Adrenal gland (tissue), 5 donors: Measurements from ENCODE around the gene AHCYL1.

ENCODE experiments used
- POLR2A ChIP-seq, 2 donors: fragments of 450-650 bp; IDR thresholded peaks; one replicate each; pipeline ENCODE4 v1.6.1; 2017; ENCODE audit warnings: antibody characterized with exemption in 2 of 2, mild to moderate bottlenecking in 2 of 2, moderate library complexity in 1 of 2
- TF ChIP-seq, protein P1 (sequence below), 6 experiments: fragments of 450-650 bp in 4 of 6; fragments of 200-600 bp in 2 of 6; sonication (generic) in 1 of 6; IDR thresholded peaks; 1 replicate in 5 of 6; 2 replicates in 1 of 6; pipeline versions ENCODE4 v1.5.1 to v1.8.0; 2016 to 2021; ENCODE audit warnings: antibody characterized with exemption in 6 of 6, mild to moderate bottlenecking in 2 of 6, moderate library complexity in 1 of 6
- donor health status: DM: no; HTN: no; CAD: no.

DNA sequence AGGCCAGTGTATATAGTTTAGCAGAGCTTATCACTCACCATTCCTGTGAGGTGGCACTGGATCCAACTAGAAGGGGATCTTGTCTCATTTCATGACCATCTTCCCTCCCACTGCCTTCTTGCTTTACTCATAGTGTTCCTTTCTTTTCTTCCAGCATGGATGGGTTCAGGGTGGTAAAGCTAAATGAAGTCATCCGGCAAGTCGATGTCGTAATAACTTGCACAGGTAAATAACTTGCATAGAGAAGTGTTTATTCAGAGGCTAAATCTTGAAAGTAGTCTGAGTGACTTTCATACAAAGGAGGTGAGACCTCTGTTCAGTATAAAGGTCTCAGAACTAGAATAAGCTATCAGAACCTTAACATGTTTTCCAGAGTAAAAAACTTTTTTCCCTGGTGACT is 33.2 kb downstream of the AHCYL1 start:
- no peak for TF ChIP-seq POLR2A (IDR thresholded peaks at IDR 0.05)
- TF ChIP-seq, protein P1, sequence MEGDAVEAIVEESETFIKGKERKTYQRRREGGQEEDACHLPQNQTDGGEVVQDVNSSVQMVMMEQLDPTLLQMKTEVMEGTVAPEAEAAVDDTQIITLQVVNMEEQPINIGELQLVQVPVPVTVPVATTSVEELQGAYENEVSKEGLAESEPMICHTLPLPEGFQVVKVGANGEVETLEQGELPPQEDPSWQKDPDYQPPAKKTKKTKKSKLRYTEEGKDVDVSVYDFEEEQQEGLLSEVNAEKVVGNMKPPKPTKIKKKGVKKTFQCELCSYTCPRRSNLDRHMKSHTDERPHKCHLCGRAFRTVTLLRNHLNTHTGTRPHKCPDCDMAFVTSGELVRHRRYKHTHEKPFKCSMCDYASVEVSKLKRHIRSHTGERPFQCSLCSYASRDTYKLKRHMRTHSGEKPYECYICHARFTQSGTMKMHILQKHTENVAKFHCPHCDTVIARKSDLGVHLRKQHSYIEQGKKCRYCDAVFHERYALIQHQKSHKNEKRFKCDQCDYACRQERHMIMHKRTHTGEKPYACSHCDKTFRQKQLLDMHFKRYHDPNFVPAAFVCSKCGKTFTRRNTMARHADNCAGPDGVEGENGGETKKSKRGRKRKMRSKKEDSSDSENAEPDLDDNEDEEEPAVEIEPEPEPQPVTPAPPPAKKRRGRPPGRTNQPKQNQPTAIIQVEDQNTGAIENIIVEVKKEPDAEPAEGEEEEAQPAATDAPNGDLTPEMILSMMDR (IDR thresholded peaks at IDR 0.05): no peak
